ENCODE measurements around the gene ANKMY2.

Gene ANKMY2

DNA sequence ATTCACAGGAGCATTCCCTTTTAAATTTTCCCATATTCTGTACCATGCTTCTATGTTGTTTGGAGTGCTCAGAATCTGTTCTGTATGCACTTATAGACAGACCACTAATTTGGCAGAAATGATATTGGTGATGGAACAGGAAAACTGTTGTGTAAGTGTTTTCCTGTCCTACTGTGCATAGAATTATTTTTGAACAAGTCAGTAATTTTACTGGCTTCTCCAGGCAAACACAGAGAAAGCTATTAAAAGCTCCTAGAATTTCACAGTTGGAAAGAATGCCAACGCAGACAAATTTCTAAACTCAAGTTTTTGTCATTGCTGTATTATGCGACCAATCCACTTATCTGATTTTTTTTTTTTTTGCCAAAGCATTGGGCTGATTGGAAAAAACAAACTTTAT lies 55.7 kb downstream of the ANKMY2 start:
- no peak overlapping the region for H3K4me3 ChIP-seq (ENCODE audit: low read length)
- no peaks in the 10 kb centered on the region for H3K9me3 ChIP-seq (ENCODE audit: insufficient read depth, low read depth, low read length)
- no peaks in the 10 kb centered on the region for H3K27me3 ChIP-seq (ENCODE audit: insufficient read depth, low read length)
- H3K27ac ChIP-seq (ENCODE audit: low read length), result no peak overlapping the region
- H3K36me3 ChIP-seq (ENCODE audit: insufficient read depth, low read depth, low read length), result no peaks in the 10 kb centered on the region
- no peaks in the 10 kb centered on the region for H3K4me1 ChIP-seq (ENCODE audit: insufficient read depth, low read length)
- no peak overlapping the region for H3K9ac ChIP-seq (ENCODE audit: low read depth, low read length)

DNA sequence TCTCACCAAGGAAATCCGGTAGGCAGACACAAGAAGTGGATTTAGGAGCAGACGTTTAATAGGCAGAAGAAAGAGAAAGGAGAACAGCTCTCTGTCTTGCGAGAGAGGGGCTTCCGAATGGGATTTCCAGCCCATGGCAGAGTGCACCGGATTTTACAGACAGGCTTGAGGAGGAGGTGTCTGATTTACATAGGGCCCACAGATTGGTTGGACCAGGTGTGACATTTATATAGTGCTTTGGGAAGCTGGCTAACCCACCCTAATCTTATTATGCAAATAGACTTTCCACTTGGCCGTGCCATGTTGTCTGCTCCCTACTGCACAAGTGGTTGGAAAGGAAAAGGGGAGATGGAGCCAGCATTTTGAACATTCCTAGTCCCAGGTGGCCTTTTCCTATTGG lies 57.8 kb downstream of the ANKMY2 start:
- H3K4me1 ChIP-seq (ENCODE audit: insufficient read depth, low read length), result no peaks in the 10 kb centered on the region
- no peaks in the 10 kb centered on the region for H3K27me3 ChIP-seq (ENCODE audit: insufficient read depth, low read length)
- H3K4me3 ChIP-seq (ENCODE audit: low read length), result no peak overlapping the region
- H3K36me3 ChIP-seq (ENCODE audit: insufficient read depth, low read depth, low read length), result no peaks in the 10 kb centered on the region
- no peak overlapping the region for H3K27ac ChIP-seq (ENCODE audit: low read length)
- no peaks in the 10 kb centered on the region for H3K9me3 ChIP-seq (ENCODE audit: insufficient read depth, low read depth, low read length)
- no peak overlapping the region for H3K9ac ChIP-seq (ENCODE audit: low read depth, low read length)

DNA sequence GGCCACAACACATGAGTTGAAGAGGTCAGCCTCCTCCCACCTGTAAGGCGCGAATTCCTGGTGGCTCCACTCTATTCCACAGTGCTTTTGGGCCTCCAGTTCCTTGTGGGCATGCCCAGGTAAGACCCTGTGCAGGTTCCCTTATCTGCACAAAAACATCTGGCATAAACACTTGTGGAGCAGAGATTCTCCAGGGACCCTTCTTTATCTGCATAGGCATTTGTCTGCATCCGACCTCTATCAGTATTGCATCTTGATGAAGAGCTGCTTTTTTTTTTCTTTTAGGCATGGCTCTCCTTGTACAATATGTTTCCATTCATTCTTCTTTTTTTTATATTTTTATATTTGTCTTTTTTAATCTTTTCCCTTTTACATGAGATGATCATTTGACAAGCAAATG lies 58.4 kb downstream of the ANKMY2 start:
- H3K4me1 ChIP-seq (ENCODE audit: insufficient read depth, low read length), result no peaks in the 10 kb centered on the region
- H3K36me3 ChIP-seq (ENCODE audit: insufficient read depth, low read depth, low read length), result no peaks in the 10 kb centered on the region
- no peak overlapping the region for H3K27ac ChIP-seq (ENCODE audit: low read length)
- H3K9me3 ChIP-seq (ENCODE audit: insufficient read depth, low read depth, low read length), result no peaks in the 10 kb centered on the region
- no peak overlapping the region for H3K9ac ChIP-seq (ENCODE audit: low read depth, low read length)
- no peaks in the 10 kb centered on the region for H3K27me3 ChIP-seq (ENCODE audit: insufficient read depth, low read length)
- no peak overlapping the region for H3K4me3 ChIP-seq (ENCODE audit: low read length)

DNA sequence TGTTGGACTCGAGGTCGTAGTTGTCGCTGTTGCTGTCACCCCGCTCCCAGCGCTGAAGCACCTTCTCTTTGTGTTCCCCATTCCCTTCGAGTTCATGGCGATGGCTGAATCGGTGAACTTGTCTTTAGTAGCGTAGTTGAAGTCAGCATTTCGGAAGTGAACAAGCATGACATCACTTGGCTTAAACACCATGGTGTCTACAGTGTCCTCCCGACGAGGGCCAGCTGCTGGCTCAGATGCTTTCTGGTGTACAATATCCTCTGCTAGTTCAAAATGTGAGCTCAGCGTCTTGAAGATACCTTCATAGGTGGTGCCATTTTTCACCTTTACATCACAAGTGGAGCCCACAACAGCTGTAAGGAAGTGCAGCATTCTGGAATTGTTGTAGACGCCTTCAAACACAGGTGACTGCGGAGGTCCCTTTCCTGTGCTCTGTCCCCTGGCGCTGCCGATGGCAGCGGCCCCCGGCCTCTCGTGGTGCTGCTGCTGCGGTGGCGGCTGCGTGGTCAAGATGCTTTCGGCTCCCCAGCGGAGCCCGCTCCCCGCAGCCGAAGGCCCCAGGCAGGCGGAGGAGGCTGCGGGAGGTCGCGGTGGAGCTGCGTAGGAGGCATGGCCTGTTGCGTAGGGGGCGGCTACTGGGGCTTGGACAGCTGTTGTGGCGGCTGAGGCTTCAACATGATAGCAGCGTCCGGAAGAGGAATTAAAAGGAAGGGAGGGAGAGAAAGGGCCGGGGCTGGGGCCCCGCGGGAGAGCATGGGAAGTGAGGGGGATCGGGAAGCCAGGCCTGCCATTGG lies 59.3 kb downstream of the ANKMY2 start:
- no peaks in the 10 kb centered on the region for H3K4me1 ChIP-seq (ENCODE audit: insufficient read depth, low read length)
- no peak overlapping the region for H3K27ac ChIP-seq (ENCODE audit: low read length)
- no peak overlapping the region for H3K9ac ChIP-seq (ENCODE audit: low read depth, low read length)
- no peaks in the 10 kb centered on the region for H3K9me3 ChIP-seq (ENCODE audit: insufficient read depth, low read depth, low read length)
- H3K36me3 ChIP-seq (ENCODE audit: insufficient read depth, low read depth, low read length), result no peaks in the 10 kb centered on the region
- H3K4me3 ChIP-seq (ENCODE audit: low read length), result no peak overlapping the region
- no peaks in the 10 kb centered on the region for H3K27me3 ChIP-seq (ENCODE audit: insufficient read depth, low read length)

DNA sequence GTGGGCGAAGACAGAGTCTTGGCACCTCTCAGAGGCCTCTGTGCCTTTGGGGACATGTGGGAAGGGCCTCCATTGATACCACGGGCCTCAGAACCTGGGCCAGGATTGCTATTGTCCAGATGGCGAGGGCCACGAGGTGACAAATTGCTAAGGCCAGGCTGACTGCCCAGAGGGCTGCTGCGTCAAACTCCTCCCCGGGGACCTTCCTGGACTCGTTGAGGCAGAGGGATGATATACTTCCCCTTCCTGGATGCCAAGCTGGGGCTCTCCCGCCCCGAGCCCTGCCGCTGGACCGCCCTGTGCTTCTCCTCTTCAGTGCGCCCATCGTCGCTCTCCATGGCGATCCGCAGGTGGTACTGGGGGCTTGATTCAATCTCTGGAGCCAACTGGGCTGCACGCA lies 60.0 kb downstream of the ANKMY2 start:
- Histone ChIP-seq H3K36me3 (ENCODE audit: insufficient read depth, low read depth, low read length) (no peaks in the 10 kb centered on the region), H3K9ac (ENCODE audit: low read depth, low read length) (no peak overlapping the region), H3K4me3 (ENCODE audit: low read length) (no peak overlapping the region), H3K4me1 (ENCODE audit: insufficient read depth, low read length) (no peaks in the 10 kb centered on the region), H3K9me3 (ENCODE audit: insufficient read depth, low read depth, low read length) (no peaks in the 10 kb centered on the region), H3K27ac (ENCODE audit: low read length) (no peak overlapping the region), H3K27me3 (ENCODE audit: insufficient read depth, low read length) (no peaks in the 10 kb centered on the region)

DNA sequence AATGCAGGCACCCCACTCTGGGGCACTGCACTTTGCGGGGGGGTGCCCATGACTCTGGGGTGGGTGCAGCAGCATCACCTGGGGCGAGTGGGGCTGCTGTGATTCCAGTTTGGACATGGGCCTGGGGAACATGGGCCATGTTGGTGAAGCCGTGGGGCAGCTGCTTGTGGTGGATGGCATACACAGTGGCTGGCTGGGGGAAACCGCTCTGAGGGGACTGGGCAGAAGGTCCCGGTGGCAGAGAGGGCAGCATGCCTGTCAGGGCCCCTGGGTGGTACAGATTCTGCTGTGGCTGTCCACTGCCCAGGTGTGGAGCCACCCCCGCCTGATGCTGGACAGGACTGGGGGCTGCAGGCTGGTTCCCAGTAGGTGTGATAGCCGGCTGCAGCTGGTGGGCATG lies 61.7 kb downstream of the ANKMY2 start:
- no peaks in the 10 kb centered on the region for H3K4me1 ChIP-seq (ENCODE audit: insufficient read depth, low read length)
- no peak overlapping the region for H3K9ac ChIP-seq (ENCODE audit: low read depth, low read length)
- no peak overlapping the region for H3K27ac ChIP-seq (ENCODE audit: low read length)
- no peaks in the 10 kb centered on the region for H3K36me3 ChIP-seq (ENCODE audit: insufficient read depth, low read depth, low read length)
- no peaks in the 10 kb centered on the region for H3K9me3 ChIP-seq (ENCODE audit: insufficient read depth, low read depth, low read length)
- no peaks in the 10 kb centered on the region for H3K27me3 ChIP-seq (ENCODE audit: insufficient read depth, low read length)
- no peak overlapping the region for H3K4me3 ChIP-seq (ENCODE audit: low read length)

DNA sequence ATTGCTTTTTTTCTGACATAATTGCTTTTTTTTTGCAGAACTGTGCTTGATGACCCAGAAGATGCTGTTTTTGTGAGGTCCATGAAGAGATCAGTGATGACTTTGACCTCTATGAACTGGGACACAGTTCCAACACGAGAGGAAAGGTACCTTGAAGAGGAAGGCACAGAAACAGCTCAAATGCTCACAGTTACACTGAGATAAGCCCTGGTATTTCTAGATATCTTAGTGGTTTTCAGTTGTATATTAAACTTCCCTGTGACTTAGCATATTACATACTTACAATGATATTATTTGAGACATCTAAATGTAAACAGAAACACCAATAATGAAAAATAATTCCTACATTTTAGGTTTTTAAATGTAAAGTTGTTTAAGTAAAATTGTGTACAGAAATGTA lies 64.3 kb downstream of the ANKMY2 start:
- Histone ChIP-seq H3K4me3 (ENCODE audit: low read length) (no peak overlapping the region), H3K27ac (ENCODE audit: low read length) (no peak overlapping the region), H3K9ac (ENCODE audit: low read depth, low read length) (no peak overlapping the region), H3K9me3 (ENCODE audit: insufficient read depth, low read depth, low read length) (no peaks in the 10 kb centered on the region), H3K36me3 (ENCODE audit: insufficient read depth, low read depth, low read length) (no peaks in the 10 kb centered on the region), H3K4me1 (ENCODE audit: insufficient read depth, low read length) (no peaks in the 10 kb centered on the region), H3K27me3 (ENCODE audit: insufficient read depth, low read length) (no peaks in the 10 kb centered on the region)

DNA sequence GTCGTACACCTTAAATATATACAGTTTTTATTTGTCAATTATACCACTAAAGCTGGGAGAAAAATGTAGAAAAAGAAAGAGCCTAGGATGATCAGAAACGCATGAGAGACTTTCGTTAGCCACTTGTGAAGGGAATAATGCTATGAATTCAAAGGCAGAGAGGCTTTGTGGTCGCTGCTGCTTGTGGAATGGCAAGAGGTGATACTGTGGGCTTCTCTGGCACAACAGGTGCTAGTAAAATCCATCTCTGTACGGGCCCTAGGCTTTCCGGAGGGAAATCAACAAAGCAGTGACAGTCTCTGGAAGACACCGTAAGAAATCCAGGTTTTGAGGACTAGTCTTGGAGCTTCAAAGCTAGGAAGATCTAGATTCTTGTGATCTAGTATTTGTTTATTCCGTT lies 66.3 kb downstream of the ANKMY2 start:
- H3K27me3 ChIP-seq (ENCODE audit: insufficient read depth, low read length), result no peaks in the 10 kb centered on the region
- H3K4me3 ChIP-seq (ENCODE audit: low read length), result no peak overlapping the region
- H3K9ac ChIP-seq (ENCODE audit: low read depth, low read length), result no peak overlapping the region
- no peaks in the 10 kb centered on the region for H3K9me3 ChIP-seq (ENCODE audit: insufficient read depth, low read depth, low read length)
- H3K4me1 ChIP-seq (ENCODE audit: insufficient read depth, low read length), result no peaks in the 10 kb centered on the region
- no peak overlapping the region for H3K27ac ChIP-seq (ENCODE audit: low read length)
- H3K36me3 ChIP-seq (ENCODE audit: insufficient read depth, low read depth, low read length), result no peaks in the 10 kb centered on the region

DNA sequence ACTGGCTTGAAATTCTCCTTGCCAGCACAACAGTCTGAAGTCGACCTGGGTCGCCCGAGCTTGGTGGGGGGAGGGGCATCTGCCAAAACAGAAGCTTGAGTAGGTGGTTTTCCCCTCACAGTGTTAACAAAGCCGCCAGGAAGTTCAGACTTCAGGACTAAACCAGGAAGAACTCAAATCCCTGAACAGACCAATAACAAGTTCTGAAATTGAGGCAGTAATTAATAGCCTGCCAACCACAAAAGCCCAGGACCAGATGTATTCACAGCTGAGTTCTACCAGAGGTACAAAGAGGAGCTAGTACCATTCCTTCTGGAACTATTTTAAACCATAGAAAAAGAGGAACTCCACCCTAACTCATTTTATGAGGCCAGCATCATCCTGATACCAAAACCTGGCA lies 73.6 kb downstream of the ANKMY2 start:
- Histone ChIP-seq H3K4me1 (ENCODE audit: insufficient read depth, low read length) (no peaks in the 10 kb centered on the region), H3K4me3 (ENCODE audit: low read length) (no peak overlapping the region), H3K27me3 (ENCODE audit: insufficient read depth, low read length) (no peaks in the 10 kb centered on the region)

DNA sequence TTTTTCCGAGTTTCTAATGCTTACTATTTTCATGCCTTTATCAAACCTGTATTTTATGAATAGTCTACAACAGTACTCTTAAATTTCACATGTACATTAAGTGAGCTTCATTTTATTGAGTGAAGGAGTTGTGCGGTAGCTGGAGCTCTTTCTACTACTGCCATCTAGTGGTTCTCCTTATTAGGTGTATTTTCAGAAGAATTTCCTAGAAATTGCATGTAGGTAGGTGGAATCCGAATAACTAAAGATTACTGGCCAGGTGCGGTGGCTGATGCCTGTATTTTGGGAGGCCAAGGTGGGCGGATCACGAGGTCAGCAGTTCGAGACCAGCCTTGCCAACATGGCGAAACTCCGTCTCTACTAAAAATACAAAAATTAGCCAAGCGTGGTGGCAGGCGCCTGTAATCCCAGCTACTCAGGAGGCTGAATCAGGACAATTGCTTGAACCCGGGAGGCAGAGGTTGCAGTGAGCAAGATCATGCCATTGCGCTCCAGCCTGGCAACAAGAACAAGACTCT lies 80.6 kb downstream of the ANKMY2 start:
- no peak overlapping the region for H3K4me3 ChIP-seq (ENCODE audit: low read length)
- H3K4me1 ChIP-seq (ENCODE audit: insufficient read depth, low read length), result no peaks in the 10 kb centered on the region
- no peaks in the 10 kb centered on the region for H3K9me3 ChIP-seq (ENCODE audit: insufficient read depth, low read depth, low read length)
- no peaks in the 10 kb centered on the region for H3K27me3 ChIP-seq (ENCODE audit: insufficient read depth, low read length)
- no peak overlapping the region for H3K9ac ChIP-seq (ENCODE audit: low read depth, low read length)
- H3K36me3 ChIP-seq (ENCODE audit: insufficient read depth, low read depth, low read length), result no peaks in the 10 kb centered on the region
- no peak overlapping the region for H3K27ac ChIP-seq (ENCODE audit: low read length)

More for the DNA sequence above, 73.6 kb downstream of the ANKMY2 start:
- H3K9ac ChIP-seq (ENCODE audit: low read depth, low read length), result no peak overlapping the region
- H3K27ac ChIP-seq (ENCODE audit: low read length), result no peak overlapping the region
- H3K36me3 ChIP-seq (ENCODE audit: insufficient read depth, low read depth, low read length), result no peaks in the 10 kb centered on the region
- H3K9me3 ChIP-seq (ENCODE audit: insufficient read depth, low read depth, low read length), result no peaks in the 10 kb centered on the region

DNA sequence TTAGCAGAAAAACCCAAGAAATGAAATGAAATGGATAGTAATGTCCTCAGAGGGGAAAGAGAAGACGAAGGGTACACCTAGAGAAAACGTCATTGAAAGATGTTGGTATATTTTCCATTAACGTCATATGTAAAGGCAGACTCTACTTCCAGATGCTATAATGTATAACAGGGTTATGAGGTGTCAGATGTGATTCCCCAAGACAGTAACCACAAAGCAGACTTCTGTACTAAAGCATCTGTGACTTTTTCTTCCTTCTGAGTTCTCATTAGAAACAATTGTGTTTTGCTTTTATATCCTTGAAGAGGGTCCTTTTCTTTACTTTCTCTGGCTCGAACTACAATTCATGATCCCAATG lies 81.6 kb downstream of the ANKMY2 start:
- Histone ChIP-seq H3K27ac (ENCODE audit: low read length) (no peak overlapping the region), H3K9me3 (ENCODE audit: insufficient read depth, low read depth, low read length) (no peaks in the 10 kb centered on the region), H3K4me3 (ENCODE audit: low read length) (no peak overlapping the region), H3K27me3 (ENCODE audit: insufficient read depth, low read length) (no peaks in the 10 kb centered on the region), H3K4me1 (ENCODE audit: insufficient read depth, low read length) (no peaks in the 10 kb centered on the region), H3K9ac (ENCODE audit: low read depth, low read length) (no peak overlapping the region), H3K36me3 (ENCODE audit: insufficient read depth, low read depth, low read length) (no peaks in the 10 kb centered on the region)

DNA sequence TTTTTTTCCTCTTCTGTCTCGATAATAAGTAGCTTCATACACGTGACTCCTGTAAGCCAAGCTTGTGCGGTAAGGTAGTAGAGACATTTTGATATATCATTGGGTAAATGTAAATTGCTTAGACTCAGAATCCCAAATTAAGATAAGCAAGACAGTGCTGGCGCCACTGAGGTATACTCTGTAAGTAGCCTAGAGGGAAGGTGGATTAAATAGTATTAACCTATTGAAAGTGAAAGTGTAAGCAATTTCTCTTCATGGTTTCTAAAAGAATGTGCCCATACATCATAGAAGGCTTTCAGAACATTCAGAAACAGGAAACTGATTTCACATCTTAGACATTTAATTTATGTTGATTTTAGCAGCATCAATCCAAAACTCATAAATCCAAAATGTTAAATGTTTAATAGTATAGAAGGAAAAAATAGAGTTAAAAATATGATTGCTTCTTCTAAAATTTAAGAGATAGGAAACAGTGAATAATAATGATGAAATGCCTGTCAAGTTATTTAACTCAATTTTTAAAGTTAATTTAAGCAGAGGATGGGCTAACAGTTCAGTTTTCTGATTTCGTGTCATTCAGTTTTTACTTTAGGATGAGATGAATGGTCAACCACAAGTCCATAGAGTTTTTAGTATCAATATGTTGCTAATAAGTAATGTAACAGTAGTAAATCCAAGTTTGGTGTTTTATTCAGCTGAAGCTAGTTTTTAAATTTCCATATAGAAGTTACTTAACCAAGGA lies 82.1 kb downstream of the ANKMY2 start:
- no peaks in the 10 kb centered on the region for H3K36me3 ChIP-seq (ENCODE audit: insufficient read depth, low read depth, low read length)
- no peaks in the 10 kb centered on the region for H3K9me3 ChIP-seq (ENCODE audit: insufficient read depth, low read depth, low read length)
- H3K9ac ChIP-seq (ENCODE audit: low read depth, low read length), result no peak overlapping the region
- no peaks in the 10 kb centered on the region for H3K4me1 ChIP-seq (ENCODE audit: insufficient read depth, low read length)
- H3K27me3 ChIP-seq (ENCODE audit: insufficient read depth, low read length), result no peaks in the 10 kb centered on the region
- no peak overlapping the region for H3K4me3 ChIP-seq (ENCODE audit: low read length)
- H3K27ac ChIP-seq (ENCODE audit: low read length), result no peak overlapping the region

Data from iPS-20b (cell line).